Prostate gland (tissue), 2 donors: Measurements from ENCODE around the gene TNS3.

Experiments
- CTCF ChIP-seq, 4 experiments: fragments of 200-600 bp in 2 of 4; fragments of 450-650 bp in 2 of 4; sonication (generic) in 2 of 4; IDR thresholded peaks; 1 replicate in 3 of 4; 2 replicates in 1 of 4; pipeline ENCODE4 v1.5.1; 2016 to 2019; ENCODE audit warnings: antibody characterized with exemption in 4 of 4, mild to moderate bottlenecking in 2 of 4, moderate library complexity in 2 of 4
- POLR2AphosphoS5 ChIP-seq: sonication (generic); formaldehyde crosslinking; IDR thresholded peaks from one replicate; pipeline ENCODE4 v1.6.1; 2017; ENCODE audit warnings: antibody characterized with exemption

DNA sequence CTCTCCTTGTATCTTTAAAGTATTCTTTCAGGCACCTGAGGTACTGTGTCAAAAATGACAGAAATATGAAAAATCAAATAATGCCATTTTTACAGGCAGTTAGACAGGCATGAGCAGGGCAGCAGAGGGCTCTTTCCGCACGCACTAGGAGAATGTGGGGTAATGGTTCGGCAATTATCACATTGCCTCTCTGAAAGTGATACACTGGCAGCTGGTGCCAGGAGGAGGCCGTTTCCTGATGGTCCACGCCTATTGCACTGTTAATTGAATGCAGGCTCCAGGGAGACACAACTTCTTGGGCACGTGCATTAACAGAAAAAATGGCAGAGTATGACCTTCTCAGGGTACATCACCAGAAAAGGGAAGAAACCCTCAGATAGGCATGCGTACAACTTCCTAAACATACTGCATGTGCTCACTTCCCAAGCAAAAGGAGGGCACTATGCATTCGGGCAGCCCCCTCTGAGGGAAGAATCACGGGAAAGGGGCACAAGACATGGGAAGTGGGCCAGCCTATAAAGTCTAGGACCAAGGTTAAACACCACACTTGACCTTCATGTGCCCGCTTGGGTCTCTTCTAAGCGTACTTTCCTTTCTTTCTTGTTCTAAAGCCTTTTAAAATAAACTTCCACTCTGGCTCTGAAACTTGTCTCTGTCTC lies 161.7 kb downstream of the TNS3 start:
- TF ChIP-seq CTCF (IDR thresholded peaks at IDR 0.05) (no peak), POLR2AphosphoS5 (no peak)
